CD8-positive, alpha-beta memory T cell (primary cell): Measurements from ENCODE around the gene COX17. TPM values are rescaled to one million over a fixed set of nuclear protein-coding genes. Genes with fewer than 3 reads are reported as not detected.

Source experiments
- CTCF ChIA-PET: fragments of 350-600 bp; sonication (Branson Sonifier 250); formaldehyde crosslinking; loops from one replicate; lab custom pipeline; 2021; ENCODE audit warnings: antibody characterized with exemption; lab: Charles Lee
- POLR2A ChIA-PET: fragments of 350-600 bp; sonication (Branson Sonifier 250); formaldehyde crosslinking; loops from one replicate; lab custom pipeline; 2021; ENCODE audit warnings: antibody characterized with exemption; lab: Charles Lee
- DNase-seq, 5 donors: peaks; one replicate each; pipeline versions ENCODE4 v3.0.0 to v3.0.0-alpha.2; 2020 to 2022; ENCODE audit warnings: mixed read lengths in 1 of 5
- H3K27ac ChIP-seq: one replicate; pipeline ENCODE4 v1.7.0; 2013; ENCODE audit warnings: low read depth, mild to moderate bottlenecking, low read length, moderate library complexity
- H3K27me3 ChIP-seq: 2 replicates; pipeline ENCODE4 v1.7.0; 2013; ENCODE audit warnings: low read length, mild to moderate bottlenecking; ENCODE audit not compliant: insufficient read depth, poor library complexity, severe bottlenecking
- H3K36me3 ChIP-seq: 2 replicates; pipeline ENCODE4 v1.7.0; 2013; ENCODE audit warnings: mild to moderate bottlenecking, low read length, moderate library complexity; ENCODE audit not compliant: insufficient read depth
- H3K4me1 ChIP-seq: 2 replicates; pipeline ENCODE4 v1.7.0; 2013; ENCODE audit warnings: mild to moderate bottlenecking, low read length, moderate library complexity; ENCODE audit not compliant: insufficient read depth
- H3K4me3 ChIP-seq: 2 replicates; pipeline ENCODE4 v1.7.0; 2013; ENCODE audit warnings: mild to moderate bottlenecking, low read length
- H3K9me3 ChIP-seq: 2 replicates; pipeline ENCODE4 v1.7.0; 2013; ENCODE audit warnings: mild to moderate bottlenecking, low read length
- H3K27ac Mint-ChIP-seq, 8 donors: one replicate each; pipeline ENCODE4 v1.8.0; 2020 to 2021; ENCODE audit warnings: mixed read lengths in 8 of 8, mild to moderate bottlenecking in 6 of 8, inconsistent platforms in 3 of 8, moderate library complexity in 3 of 8
- H3K27me3 Mint-ChIP-seq, 2 donors: one replicate each; pipeline ENCODE4 v1.8.0; 2020 to 2021; ENCODE audit warnings: mixed read lengths in 2 of 2, mild to moderate bottlenecking in 1 of 2, moderate library complexity in 1 of 2
- H3K36me3 Mint-ChIP-seq, 3 donors: one replicate each; pipeline ENCODE4 v1.8.0; 2020 to 2021; ENCODE audit warnings: mixed read lengths in 3 of 3, inconsistent platforms in 1 of 3, mild to moderate bottlenecking in 1 of 3
- H3K4me1 Mint-ChIP-seq, 3 donors: one replicate each; pipeline ENCODE4 v1.8.0; 2020 to 2021; ENCODE audit warnings: mixed read lengths in 3 of 3, inconsistent platforms in 1 of 3, mild to moderate bottlenecking in 1 of 3
- H3K4me3 Mint-ChIP-seq, 7 donors: one replicate each; pipeline ENCODE4 v1.8.0; 2020 to 2021; ENCODE audit warnings: mixed read lengths in 7 of 7, mild to moderate bottlenecking in 6 of 7, moderate library complexity in 4 of 7, inconsistent platforms in 2 of 7
- H3K9me3 Mint-ChIP-seq, 5 donors: one replicate each; pipeline ENCODE4 v1.8.0; 2020 to 2022; ENCODE audit warnings: mixed read lengths in 5 of 5, mild to moderate bottlenecking in 3 of 5, moderate library complexity in 2 of 5, inconsistent platforms in 1 of 5
- polyA plus RNA-seq: library from polyadenylated mRNA; unstranded; fragments of 300-500 nt; fragmentation: Illumina TruSeq; gene quantifications from one replicate; pipeline ENCODE4 v1.2.3, GENCODE V29; 2021
- total RNA-seq, 2 experiments: library from RNA; stranded (reverse); gene quantifications; one replicate each; pipeline ENCODE4 v1.2.3, GENCODE V29; 2021

COX17 gene
- total and polyA plus RNA-seq, 3 experiments from 2014 or later, result 82.4 to 108 (median 105) TPM

GRCh38 chr3:119702530-119703527, 25.6 kb upstream of the COX17 start, which contains the start of gene CFAP91:
CFAP91 (plus strand) TSS chr3:119703022; CDS start chr3:119703099, 77 bp downstream.
- Mint-ChIP-seq H3K4me1 (peaks cover 30 to 40% (median 35%) of the 10 kb centered on the region in 3 donors), H3K27ac (peak within 1 kb of the TSS in 6 of 8 donors; percentile 56 to 84 (median 64)), H3K4me3 (peak within 1 kb of the TSS; percentile 75 to 93 (median 84)), H3K36me3 (no peaks in the 10 kb centered on the region), H3K9me3 (no peaks in the 10 kb centered on the region), H3K27me3 (peaks cover 0 to 10% of the 10 kb centered on the region in 2 donors)
- Histone ChIP-seq H3K4me3 (peak within 1 kb of the TSS; percentile 62), H3K9me3 (no peaks in the 10 kb centered on the region), H3K4me1 (peaks cover 23% of the 10 kb centered on the region), H3K36me3 (no peaks in the 10 kb centered on the region), H3K27me3 (no peaks in the 10 kb centered on the region), H3K27ac (no peak within 1 kb of the TSS)
- ChIA-PET POLR2A (no interaction called here), CTCF (no interaction called here)
- DNase-seq, result peak; percentile 70 to 90 (median 79)

GRCh38 chr3:119700920-119701734, 23.9 kb upstream of the COX17 start:
- POLR2A ChIA-PET, result no interaction called here
- H3K9me3 Mint-ChIP-seq, result no peaks in the 10 kb centered on the region
- Histone ChIP-seq H3K4me1 (peaks cover 23% of the 10 kb centered on the region), H3K27ac (no peak overlapping the region), H3K9me3 (no peaks in the 10 kb centered on the region), H3K27me3 (no peaks in the 10 kb centered on the region), H3K36me3 (no peaks in the 10 kb centered on the region), H3K4me3 (no peak overlapping the region)
- peaks cover 30 to 40% (median 35%) of the 10 kb centered on the region in 3 donors for H3K4me1 Mint-ChIP-seq
- peak overlapping the region in 6 of 8 donors; percentile 23 to 83 (median 72) for H3K27ac Mint-ChIP-seq
- peak overlapping the region in 4 of 7 donors; percentile 14 to 69 (median 48) for H3K4me3 Mint-ChIP-seq
- CTCF ChIA-PET, result no interaction called here
- no peak for DNase-seq
- H3K27me3 Mint-ChIP-seq, result peaks cover 0 to 10% of the 10 kb centered on the region in 2 donors
- no peaks in the 10 kb centered on the region for H3K36me3 Mint-ChIP-seq

DNA sequence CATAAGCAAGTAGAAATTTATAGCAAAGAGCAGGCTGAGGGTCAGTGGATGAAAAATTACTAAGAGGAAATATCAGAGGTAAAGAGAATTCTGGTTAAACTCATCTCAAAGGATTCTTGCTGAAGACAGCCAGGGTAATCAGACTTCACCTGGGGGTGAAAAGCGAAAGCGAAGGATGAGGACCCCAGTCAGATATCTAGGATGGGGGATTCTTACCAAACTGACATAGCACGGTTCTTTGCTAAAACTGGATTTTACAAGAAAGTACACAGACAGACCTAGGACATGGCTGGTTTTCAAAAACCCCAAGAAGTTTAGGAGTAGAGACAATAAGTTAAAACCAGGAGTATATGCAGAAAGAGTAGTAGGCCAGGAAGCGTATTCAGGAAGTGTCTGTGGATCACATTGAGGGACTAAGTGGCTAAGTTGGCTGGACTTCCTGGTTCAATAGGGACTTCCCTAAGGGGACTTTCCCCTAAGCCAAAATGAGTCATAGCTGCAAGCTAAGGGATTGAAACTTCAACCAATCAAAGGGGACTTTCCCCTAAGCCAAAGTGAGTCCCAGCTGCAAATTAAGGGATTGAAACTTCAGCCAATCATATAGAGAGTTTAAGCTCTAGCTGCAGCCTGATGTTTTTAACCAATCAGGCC, 23.2 kb upstream of the COX17 start:
- Mint-ChIP-seq H3K27ac (peak overlapping the region in 7 of 8 donors; percentile 1 to 83 (median 75)), H3K36me3 (no peaks in the 10 kb centered on the region), H3K4me1 (peaks cover 30 to 40% (median 35%) of the 10 kb centered on the region in 3 donors), H3K27me3 (peaks cover 0 to 10% of the 10 kb centered on the region in 2 donors), H3K4me3 (peak overlapping the region in 4 of 7 donors; percentile 14 to 69 (median 36)), H3K9me3 (no peaks in the 10 kb centered on the region)
- peaks cover 23% of the 10 kb centered on the region for H3K4me1 ChIP-seq
- no peaks in the 10 kb centered on the region for H3K36me3 ChIP-seq
- no peaks in the 10 kb centered on the region for H3K9me3 ChIP-seq
- H3K27ac ChIP-seq, result no peak overlapping the region
- no peak overlapping the region for H3K4me3 ChIP-seq
- ChIA-PET CTCF (no interaction called here), POLR2A (no interaction called here)
- peak in 2 of 5 donors; percentile 19 to 42 for DNase-seq
- H3K27me3 ChIP-seq, result no peaks in the 10 kb centered on the region

- CTCF ChIA-PET, result no interaction called here
- H3K36me3 Mint-ChIP-seq, result no peaks in the 10 kb centered on the region
- H3K4me1 Mint-ChIP-seq, result peaks cover 24 to 28% (median 26%) of the 10 kb centered on the region in 3 donors
- H3K27ac Mint-ChIP-seq, result peak overlapping the region in 1 of 8 donors; percentile 41
- H3K4me1 ChIP-seq, result peaks cover 20% of the 10 kb centered on the region
- H3K27me3 Mint-ChIP-seq, result peaks cover 0 to 6% of the 10 kb centered on the region in 2 donors
- no peaks in the 10 kb centered on the region for H3K27me3 ChIP-seq
- no peaks in the 10 kb centered on the region for H3K9me3 Mint-ChIP-seq
- POLR2A ChIA-PET, result no interaction called here
- no peak overlapping the region for H3K27ac ChIP-seq
- H3K36me3 ChIP-seq, result no peaks in the 10 kb centered on the region
- no peak overlapping the region for H3K4me3 Mint-ChIP-seq
- no peak overlapping the region for H3K4me3 ChIP-seq
- no peak for DNase-seq
- H3K9me3 ChIP-seq, result no peaks in the 10 kb centered on the region
Measured at GRCh38 chr3:119697394-119697793, 20.2 kb upstream of the COX17 start.

DNA sequence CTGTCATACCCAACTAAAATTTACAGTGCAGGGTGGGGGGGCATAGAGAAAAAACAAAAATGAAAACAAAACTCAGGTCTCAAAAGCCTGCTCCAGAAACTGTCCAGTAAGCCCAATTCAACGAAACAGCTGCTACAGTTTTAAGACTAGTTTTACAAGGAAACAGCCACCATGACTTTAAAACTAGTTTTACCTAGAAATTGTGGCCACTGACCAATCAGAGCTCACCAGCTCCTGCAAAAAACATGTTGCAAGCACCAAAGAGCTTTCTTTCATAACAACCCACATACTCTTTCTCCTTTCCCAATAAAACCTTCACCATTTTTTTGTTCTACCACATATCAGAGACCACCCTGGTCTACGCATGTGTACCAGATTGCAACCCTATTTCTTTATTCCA, 18.3 kb upstream of the COX17 start:
- Mint-ChIP-seq H3K27ac (no peak overlapping the region), H3K36me3 (no peaks in the 10 kb centered on the region), H3K4me3 (no peak overlapping the region), H3K9me3 (no peaks in the 10 kb centered on the region), H3K4me1 (peaks cover 9 to 13% (median 10%) of the 10 kb centered on the region in 3 donors), H3K27me3 (peaks cover 0 to 4% of the 10 kb centered on the region in 2 donors)
- ChIA-PET POLR2A (no interaction called here), CTCF (interaction anchor here (0.8 kb wide), 1 partner anchor 241 kb away, joined by 4 read pairs; no protein-coding TSS in a partner anchor)
- DNase-seq, result no peak
- Histone ChIP-seq H3K36me3 (no peaks in the 10 kb centered on the region), H3K9me3 (no peaks in the 10 kb centered on the region), H3K4me3 (no peak overlapping the region), H3K27ac (no peak overlapping the region), H3K4me1 (peaks cover 2% of the 10 kb centered on the region), H3K27me3 (no peaks in the 10 kb centered on the region)

- H3K4me1 ChIP-seq, result no peaks in the 10 kb centered on the region
- CTCF ChIA-PET, result interaction anchor here (1.0 to 1.2 kb wide), 2 partner anchors 10 to 17 kb away, joined by 3 read pairs; no protein-coding TSS in a partner anchor
- H3K4me1 Mint-ChIP-seq, result no peaks in the 10 kb centered on the region
- POLR2A ChIA-PET, result no interaction called here
- H3K27me3 Mint-ChIP-seq, result peaks cover 0 to 7% of the 10 kb centered on the region in 2 donors
- no peak overlapping the region for H3K27ac Mint-ChIP-seq
- no peak overlapping the region for H3K4me3 ChIP-seq
- no peaks in the 10 kb centered on the region for H3K27me3 ChIP-seq
- H3K9me3 Mint-ChIP-seq, result peaks cover 0 to 2% (median 0%) of the 10 kb centered on the region in 5 donors
- DNase-seq, result no peak
- no peaks in the 10 kb centered on the region for H3K36me3 ChIP-seq
- no peak overlapping the region for H3K27ac ChIP-seq
- no peaks in the 10 kb centered on the region for H3K9me3 ChIP-seq
- H3K4me3 Mint-ChIP-seq, result no peak overlapping the region
- H3K36me3 Mint-ChIP-seq, result peaks cover 0 to 6% (median 3%) of the 10 kb centered on the region in 3 donors
Measured at GRCh38 chr3:119690043-119690656, 12.9 kb upstream of the COX17 start.

DNA sequence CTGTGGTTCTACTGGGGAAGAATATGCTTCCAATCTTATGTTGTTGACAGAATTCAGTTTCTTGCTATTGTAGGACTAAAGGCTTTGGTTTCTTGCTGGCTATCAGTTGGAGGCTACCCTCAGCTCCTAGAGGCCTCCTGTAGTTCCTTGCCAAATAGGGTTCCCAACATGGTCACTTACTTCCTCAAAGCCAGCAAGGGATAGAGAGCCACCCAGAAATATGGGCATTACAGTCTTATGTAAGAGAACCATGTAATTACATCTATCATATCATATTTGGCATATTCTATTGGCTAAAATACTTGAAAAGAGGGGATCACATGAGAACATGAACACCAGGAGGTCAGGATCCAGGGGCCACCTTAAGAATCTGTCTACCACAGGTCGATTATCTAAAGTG, 6.2 kb upstream of the COX17 start:
- no peak overlapping the region for H3K27ac ChIP-seq
- peaks cover 0 to 4% of the 10 kb centered on the region in 2 donors for H3K27me3 Mint-ChIP-seq
- H3K4me1 ChIP-seq, result no peaks in the 10 kb centered on the region
- no peaks in the 10 kb centered on the region for H3K27me3 ChIP-seq
- ChIA-PET POLR2A (no interaction called here), CTCF (no interaction called here)
- H3K4me1 Mint-ChIP-seq, result no peaks in the 10 kb centered on the region
- no peak overlapping the region for H3K4me3 Mint-ChIP-seq
- no peaks in the 10 kb centered on the region for H3K9me3 ChIP-seq
- H3K27ac Mint-ChIP-seq, result no peak overlapping the region
- H3K9me3 Mint-ChIP-seq, result peaks cover 0 to 2% (median 0%) of the 10 kb centered on the region in 5 donors
- no peak overlapping the region for H3K4me3 ChIP-seq
- DNase-seq, result no peak
- H3K36me3 ChIP-seq, result no peaks in the 10 kb centered on the region
- peaks cover 0 to 6% (median 3%) of the 10 kb centered on the region in 3 donors for H3K36me3 Mint-ChIP-seq
